Muscle of back (tissue), 11 donors: Measurements from ENCODE around the gene TMEM223. TPM values are rescaled to one million over a fixed set of nuclear protein-coding genes. Genes with fewer than 3 reads are reported as not detected.
A peak's percentile ranks its signal among the peaks of the same experiment; 100 is the strongest.
"Not testable (repeated sequence)": the region's sequence is repeated elsewhere in the genome, so short reads cannot be mapped to it uniquely, and the experiment has no call there.

ENCODE experiments used
- DNase-seq, 3 donors: peaks; one replicate each; pipeline versions ENCODE4 v3.0.0 to v3.0.0-alpha.2; 2013
- polyA plus RNA-seq, 10 donors: library from polyadenylated mRNA; unstranded; fragments of 120-200 nt; gene quantifications; one replicate each; pipeline ENCODE4 v1.2.1, GENCODE V29; 2013; ENCODE audit not compliant: insufficient read length in 10 of 10

Gene TMEM223
- polyA plus RNA-seq, 10 donors: 10.6 to 17.0 (median 15.2) TPM

DNA sequence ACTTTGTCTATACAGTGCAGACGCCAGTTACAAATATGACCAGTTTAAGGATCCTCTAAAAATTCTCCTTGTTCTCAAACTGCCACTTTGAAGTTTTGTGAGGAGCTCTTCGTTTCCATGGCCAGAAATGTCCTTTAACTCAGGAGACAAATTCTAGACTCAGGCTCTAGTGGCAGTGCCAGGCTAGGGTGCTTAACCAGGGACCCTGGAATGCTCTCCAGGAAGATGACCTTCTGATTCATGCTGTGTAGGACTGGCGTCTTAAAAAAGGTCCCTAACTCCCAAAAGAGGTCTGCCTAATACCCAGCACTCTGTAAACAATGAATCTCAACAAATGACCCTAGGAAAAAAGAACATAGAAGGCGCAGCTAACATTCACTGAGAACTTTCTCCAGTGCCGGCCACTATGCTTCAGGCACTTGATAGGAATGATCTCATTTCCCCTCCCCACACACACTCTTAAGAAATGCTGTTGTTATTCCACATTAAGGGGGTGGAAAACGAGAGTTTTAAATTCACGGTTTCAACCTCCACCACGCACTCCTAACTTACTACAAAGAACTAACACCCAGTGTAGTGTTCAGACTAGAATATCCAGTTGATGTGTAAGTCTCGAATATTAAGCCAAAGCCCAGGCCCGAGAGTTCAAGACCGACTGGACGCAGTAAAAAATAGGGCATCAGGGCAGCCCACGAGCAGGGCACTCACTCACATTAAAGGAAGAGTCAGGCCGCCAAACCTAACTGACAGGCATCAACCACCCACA, 12.7 kb upstream of the TMEM223 start:
- peak in 1 of 3 donors; percentile 9 for DNase-seq

DNA sequence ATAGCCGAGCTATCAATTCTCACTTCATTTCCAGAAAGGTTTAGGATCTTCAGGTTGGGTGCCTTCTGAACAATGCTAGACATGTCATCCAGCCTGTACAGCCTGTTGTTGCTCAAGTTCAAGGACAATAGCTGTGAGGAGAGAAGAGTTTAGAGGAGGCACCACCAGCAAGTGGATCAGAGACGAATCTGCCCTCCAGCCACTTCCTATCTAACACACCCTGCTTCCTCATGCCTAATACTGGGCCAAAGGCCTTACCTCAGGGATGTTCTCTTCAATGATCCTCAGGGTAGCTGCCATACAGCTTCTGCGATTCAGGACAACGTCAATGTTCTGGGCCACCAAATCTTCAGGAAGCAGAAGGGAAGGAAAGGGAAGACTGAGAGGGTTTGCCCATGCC, 9.3 kb upstream of the TMEM223 start:
- no peak for DNase-seq

DNA sequence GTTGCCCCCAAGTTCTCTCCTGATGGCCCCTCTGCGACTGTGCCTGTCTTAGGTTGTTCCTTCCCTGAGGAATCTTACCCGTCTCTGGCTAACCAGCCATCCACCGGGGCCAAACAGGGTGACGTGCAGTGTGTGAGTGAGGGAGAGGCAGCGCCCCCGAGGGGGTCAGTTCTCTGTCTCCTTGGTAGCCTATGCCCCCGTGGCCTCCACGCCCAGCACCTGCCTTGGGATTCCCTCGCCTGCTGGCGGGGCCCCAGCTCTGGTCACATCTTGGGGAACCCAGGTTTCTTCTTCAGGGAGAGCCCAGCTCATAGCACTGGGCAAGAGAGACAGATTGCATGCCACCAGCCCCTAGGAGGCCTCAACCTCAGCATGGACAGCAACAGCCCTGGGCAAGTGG, 7.7 kb upstream of the TMEM223 start:
- DNase-seq: no peak

DNA sequence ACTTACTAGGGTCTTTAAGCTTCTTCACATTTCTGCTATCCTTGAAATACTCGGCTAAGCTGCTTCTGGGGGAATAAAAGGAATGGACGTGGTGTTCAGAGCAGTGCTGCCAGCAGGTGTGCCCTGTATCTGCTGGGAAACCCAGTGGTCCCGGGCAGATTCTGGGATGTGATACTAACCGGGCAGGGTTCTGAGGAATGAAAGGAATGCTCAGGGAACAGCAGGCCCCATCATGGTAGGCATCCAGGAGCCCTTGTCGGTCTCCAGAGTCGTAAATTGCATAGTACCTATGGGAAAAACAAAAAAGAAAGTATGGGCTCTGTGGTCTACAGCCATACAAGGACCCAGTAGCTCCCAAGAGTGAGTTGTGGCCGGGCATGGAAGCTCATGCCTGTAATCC, 4.5 kb upstream of the TMEM223 start:
- no peak for DNase-seq

DNA sequence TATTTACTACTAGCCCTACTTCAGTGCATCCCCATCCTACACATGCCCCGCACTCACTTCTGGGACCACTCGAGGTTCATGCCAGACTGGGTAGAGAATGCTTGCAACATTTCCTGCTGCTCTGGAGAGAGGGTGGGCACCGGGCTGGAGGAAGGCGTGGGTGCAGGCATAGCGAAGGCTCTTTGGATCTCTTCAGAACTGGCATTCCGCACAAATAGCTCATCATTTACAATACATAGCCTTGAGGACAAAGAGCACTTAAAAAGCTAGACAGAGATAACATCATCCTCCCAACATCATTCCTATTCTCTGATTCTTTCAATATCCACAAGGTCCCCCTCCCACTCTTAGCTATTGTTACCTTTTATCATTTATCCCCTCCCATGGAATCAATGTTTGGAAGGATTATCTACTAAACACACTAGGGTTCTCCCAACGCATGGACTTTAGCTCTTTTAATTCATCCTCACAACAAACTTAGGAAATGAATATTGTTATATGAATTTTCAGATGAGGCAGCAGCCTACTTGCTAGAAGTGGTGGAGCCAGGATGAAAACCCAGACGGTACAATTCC, 2.5 kb upstream of the TMEM223 start:
- DNase-seq: no peak

DNA sequence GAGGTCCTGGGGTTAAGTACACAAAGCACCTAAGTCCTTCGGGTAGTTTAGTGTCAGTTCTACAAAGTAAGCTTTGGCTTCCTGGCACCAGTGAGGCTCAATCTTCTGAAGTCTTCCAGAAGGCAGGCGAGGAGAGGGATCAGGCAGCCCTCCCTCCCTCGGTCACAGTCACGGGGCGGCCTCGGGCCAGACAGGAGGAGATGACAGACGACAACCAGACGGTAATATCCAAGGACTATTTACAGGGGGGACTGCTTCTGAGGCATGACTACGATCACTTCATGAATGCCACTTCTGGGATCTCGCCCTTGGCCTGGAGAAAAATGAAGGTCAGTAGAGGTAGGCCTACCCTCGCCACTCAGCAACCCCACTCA, 383 bp upstream of the TMEM223 start:
- DNase-seq: peak in 1 of 3 donors; percentile 27

DNA sequence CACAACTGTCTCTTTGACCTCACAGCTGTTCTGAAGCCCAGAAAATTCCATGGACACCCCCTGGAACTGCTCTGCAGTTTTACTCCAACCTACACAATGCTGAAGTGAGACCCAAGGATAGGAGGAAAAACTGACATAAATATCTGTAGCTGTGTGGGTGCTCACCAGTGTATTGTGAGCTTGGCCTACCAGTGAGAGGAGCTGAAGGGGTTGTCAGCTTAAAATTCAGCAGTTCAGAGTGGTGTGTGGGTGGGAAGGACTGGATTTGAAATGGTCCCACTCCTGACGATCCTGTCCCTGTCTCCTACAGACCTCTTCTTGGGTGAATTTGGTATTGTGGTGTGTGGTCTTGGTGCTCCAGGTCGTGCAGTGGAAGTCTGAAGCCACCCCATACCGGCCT, 2.2 kb downstream of the TMEM223 start:
- no peak for DNase-seq

DNA sequence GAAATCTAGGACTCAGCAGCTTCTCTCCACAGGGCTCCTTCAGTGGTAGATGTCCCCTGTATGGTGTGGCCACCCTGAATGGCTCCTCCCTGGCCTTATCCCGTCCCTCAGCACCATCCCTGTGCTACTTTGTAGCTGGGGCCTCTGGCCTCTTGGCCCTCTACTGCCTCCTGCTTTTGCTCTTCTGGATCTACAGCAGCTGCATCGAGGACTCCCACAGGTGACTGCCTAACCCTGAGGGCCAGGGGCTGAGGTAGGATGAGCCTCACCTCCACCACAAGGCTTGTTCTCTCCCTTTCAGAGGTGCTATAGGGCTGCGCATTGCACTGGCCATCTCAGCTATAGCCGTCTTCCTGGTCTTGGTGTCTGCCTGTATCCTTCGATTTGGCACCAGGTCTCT, 2.8 kb downstream of the TMEM223 start:
- no peak for DNase-seq

DNA sequence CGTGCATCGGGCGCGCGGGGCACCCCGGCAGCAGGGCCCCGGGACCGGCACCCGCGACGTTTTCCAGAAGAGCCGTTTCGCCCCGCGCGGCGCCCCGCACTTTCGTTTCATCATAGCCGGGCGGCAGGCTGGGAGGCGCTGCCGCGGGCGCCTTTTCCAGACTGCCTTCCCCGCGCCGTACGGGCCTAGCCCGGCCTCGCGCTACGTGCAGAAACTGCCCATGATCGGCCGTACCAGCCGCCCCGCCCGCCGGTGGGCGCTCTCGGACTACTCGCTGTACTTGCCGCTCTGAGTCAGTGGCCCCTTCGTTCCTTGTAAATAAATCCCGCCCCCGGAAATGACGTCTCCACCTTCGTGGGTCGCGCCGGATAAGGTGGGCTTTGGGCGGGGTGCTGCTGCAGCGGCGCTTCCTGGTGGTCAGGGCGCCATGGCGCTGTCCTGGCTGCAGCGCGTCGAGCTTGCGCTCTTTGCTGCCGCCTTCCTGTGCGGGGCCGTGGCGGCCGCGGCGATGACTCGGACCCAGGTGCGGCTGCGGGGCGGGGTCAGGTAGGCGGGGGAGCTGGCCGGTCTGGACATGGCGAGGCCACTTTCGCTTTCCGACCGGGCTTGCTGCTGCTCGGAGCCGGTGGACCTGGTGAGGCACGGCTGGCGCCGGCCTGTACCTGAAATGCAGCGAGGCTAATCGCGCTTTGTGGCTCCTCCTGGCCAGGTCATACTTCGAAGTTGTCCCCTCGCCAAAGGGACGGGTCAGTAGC, 4.6 kb downstream of the TMEM223 start, which contains the start of gene TMEM179B:
Gene TMEM179B (plus strand): TSS at position 398 of the 755 bp plus-strand sequence. CDS start 30 bp downstream, at position 428.
- DNase-seq: peak; percentile 98 to 99 (median 99)

DNA sequence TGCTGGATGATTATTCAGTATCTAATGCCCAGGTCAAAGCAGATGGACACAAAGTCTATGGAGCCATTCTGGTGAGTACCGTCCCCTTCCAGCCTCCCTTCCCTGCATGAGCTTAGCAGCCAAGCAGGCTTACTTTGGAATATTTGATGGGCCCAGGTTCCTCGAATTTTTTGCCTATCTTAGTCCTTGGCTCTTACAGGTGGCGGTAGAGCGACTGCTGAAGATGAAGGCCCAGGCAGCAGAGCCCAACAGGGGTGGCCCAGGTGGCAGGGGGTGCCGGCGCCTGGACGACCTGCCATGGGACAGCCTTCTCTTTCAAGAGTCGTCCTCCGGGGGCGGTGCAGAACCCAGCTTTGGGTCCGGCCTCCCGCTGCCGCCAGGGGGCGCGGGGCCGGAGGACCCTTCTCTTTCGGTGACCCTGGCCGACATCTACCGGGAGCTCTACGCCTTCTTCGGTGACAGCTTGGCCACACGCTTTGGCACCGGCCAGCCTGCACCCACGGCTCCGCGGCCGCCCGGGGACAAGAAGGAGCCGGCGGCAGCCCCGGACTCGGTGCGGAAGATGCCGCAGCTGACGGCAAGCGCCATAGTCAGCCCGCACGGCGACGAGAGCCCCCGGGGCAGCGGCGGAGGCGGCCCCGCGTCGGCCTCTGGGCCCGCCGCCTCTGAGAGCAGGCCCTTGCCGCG, 5.3 kb downstream of the TMEM223 start:
- DNase-seq: peak; percentile 85 to 96 (median 93)

DNA sequence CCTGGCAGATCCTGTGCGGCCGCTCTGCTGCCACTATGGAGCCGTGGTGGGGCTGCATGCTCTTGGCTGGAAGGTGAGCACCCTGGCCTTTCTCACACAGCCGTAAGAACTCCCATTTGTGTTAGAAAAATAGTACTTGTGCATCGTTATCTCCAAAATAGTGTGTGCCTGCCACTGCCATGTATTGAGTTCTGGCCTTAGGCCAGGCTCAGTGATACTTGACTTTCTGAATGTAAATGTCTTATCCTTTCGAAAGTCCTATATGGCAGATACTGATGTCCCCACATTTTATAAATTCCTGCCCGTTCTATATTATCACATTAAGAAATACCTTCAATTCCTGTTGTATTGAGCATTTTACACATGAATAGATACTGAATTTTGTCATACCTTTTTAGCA, 9.1 kb downstream of the TMEM223 start:
- no peak for DNase-seq

DNA sequence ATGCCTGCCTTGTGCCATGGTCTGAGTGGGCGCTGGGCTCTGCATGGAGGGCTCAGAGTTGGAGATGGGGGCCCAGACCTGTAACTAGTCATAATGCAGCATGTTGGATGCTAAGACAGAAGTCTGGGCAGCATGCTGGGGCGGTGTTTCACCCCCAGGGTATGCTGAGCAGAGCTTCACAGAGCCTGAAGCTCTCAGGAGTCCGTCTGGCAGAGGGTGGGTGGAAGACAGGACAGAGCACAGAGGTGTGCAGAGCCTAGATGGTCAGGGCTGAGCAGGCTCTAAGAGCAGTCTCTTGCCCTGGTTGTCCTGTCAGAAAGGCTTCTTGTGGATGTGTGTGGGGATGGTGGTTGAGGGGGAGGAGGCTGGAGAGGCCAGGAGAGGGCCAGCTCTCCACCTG, 13.4 kb downstream of the TMEM223 start:
- no peak for DNase-seq

DNA sequence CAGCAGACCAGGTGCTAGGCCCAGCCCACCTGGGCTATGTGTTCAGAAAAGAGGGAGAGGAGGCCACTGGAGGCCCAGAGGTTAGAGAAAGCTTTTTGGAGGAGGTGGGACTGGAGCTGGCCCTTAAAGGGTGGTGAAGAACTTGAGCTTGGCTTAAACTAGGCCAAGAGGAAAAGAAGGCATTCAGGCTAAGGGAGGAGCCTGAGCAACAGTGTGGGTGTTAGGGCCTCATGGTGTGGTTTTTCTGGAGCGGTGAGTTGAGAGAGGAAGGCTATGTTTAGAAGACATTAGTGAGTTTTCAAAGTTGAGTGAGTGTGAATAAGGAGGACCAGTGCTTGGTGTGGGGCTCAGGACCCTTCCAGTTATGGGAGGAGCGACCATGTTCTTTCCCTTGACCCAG, 14.4 kb downstream of the TMEM223 start:
- no peak for DNase-seq

DNA sequence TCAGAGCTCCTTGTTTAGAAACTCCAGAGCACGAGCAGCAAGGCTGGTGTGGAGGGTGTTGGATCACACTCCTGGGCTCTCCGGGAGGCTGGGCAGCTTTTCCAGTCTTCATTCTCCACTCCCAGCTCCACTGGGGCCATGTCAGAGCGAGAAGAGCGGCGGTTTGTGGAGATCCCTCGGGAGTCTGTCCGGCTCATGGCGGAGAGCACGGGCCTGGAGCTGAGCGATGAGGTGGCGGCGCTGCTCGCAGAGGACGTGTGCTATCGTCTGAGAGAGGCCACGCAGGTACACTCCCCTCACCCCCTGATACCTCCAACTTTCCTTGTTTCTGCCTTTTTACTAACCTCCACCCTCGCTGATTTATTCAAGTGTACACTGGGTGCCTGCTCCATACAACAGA, 16.2 kb downstream of the TMEM223 start:
- no peak for DNase-seq

DNA sequence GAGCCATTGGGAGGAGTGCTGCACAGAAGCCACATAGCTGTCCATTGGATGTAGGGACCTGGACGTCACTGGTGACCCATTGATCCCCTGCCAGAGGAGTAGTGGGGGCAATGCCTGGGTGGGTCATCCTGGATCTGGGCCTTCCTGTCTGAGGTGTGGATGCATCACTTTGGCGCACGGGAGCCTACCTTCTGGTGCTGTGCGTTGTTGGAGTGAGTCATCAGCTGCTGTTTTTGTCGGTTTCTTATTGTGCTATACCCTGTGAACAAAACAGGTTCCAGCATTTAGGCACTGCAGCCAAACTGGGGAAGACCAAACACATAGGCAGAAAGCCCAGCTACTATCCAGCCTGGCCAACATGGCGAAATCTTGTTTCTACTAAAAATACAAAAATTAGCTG, 17.4 kb downstream of the TMEM223 start:
- DNase-seq: no peak

DNA sequence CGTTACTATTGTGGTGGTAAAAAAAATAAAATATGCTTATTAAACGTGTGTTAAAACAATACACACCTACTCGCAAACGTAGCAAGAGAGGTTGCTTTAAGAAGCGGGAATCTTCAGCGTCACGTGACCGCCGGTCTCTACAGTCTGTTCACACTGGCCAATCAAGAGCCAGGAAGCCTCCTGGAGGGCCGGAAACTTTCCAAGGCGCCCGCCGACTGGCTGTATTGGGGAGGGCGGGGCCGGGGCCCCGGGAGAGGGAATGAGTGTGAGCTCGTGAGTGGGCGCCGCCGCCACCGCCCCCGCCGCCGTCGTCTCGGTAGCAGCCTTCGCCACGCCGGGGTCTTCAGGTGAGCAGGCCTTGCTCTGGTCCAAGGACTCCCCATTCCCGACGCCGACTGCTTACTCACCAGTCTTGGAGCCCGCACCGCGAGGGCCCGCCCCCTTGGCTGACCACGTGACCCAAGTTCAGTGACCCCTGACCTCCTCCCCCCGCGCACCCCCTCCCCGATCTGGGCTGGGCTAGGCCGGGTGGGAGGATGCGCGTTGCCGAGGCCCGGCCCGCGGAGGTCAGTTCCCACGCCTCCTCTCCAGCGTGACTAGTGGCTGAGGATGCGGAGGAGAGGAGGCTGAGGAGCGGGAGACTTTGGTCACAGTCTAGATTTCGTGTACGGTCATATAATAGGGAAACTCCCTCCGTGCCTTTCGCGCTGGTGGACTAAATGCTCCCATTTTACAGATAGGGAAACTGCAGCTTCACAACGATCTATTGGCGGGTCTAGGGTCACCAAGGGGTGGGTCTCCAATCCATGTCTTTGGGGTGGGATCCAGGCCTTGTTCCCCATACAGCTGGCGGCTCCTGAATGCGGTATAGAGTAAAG, 20.4 kb downstream of the TMEM223 start, which contains the start of gene TAF6L:
Gene TAF6L (plus strand): TSS at position 253 of the 878 bp plus-strand sequence. CDS start 4,388 bp downstream, outside the sequence.
- DNase-seq: peak; percentile 97 to 99 (median 98)

DNA sequence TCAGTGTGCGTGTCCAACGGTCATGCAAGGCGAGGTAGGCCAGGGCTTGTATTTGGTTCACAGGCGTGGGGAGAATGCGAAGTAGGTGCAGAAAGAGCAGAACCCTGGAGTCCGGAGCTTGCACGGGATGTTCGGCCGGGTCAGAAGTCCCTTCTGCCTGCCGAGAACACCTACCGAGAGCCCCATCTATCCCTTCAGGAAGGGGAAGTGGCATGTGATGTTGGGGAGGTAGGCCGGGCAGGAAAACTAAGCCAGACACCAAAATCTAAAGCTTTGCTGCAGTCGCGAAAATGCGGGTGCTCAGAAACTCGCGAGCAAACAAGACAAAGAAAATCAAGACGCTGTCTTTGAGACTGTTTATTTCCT, 21.0 kb downstream of the TMEM223 start:
- DNase-seq: no peak

DNA sequence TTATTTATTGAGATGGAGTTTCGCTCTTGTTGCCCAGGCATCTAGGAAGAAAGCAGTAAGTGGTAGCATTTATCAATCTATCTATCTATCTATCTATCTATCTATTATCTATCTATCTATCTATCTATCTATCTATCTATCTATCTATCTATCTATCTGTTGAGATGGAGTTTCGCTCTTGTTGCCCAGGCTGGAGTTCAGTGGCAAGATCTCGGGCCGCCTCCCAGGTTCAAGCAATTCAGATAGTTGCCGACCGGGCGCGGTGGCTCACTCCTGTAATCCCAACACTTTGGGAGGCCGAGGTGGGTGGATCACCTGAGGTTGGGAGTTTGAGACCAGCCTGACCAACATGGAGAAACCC, 31.0 kb downstream of the TMEM223 start:
- not testable (repeated sequence) for DNase-seq

DNA sequence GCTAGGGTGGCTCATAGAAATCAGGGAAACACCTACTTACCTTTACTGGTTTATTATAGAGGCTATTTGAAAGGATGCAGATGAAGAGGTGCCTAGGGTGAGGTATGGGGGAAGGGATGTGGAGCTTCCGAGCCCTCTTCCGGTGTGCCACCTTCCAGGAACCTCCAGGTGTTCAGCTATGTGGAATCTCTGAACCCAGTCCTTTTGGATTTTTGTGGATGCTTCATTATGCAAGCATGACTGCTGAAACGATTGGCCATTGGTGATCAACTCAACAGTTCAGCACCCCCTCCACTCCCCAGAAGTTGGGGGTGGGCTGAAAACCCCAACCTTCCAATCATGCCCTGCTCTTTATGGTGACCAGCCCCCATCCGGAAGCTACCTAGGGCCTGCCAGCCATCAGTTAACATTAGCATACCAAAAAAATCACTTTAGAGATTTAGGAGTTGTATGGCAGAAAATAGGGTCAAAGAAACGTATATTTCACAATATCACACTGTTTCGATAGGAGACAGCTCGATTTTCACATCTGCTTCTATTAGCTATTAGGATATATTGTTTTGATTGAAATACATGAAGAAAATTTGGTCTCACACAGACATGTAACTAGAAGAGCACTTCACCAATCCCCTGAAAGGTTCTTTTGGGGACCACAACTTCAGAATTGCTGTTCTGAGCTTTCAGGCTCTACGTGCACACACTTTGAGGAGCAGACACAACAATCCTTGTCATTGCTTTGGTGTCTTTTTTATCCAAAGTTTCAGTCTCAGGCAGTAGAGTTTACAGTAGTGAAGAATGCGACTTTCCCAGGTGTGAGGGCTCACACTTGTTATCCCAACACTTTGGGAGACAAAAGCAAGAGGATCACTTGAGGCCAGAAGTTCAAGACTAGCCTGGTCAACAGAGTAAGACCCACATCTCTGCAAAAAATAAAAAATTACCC, 33.7 kb downstream of the TMEM223 start:
- DNase-seq: no peak

DNA sequence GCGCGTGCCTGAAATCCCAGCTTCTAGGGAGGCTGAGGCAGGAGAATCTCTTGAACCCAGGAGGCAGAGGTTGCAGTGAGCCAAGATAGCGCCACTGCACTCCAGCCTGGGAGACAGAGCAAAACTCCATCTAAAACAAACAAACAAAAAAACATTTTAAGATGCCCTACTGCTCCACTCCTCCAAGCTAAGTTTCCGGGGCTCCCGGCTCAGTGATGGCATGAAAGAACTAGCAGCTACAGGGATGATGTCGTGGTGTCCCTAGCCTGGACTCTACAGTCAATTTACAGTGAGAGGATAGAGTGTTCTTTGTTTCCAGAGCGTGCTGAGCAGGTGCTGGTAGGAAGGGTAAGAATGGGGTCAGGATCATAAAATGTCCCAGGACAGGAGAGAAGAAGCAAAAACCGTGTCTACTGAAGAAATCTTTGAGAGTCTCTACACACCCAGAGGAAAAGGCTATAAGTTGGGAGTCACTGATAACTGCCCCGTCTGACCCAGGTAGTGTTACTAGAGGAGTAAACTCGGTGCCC, 36.7 kb downstream of the TMEM223 start:
- DNase-seq: no peak
